Frontal cortex (tissue), 4 donors: ENCODE data around the gene FAM151B. TPM values are rescaled to one million over a fixed set of nuclear protein-coding genes. Genes with fewer than 3 reads are reported as not detected.
"Not testable (repeated sequence)": the region's sequence is repeated elsewhere in the genome, so short reads cannot be mapped to it uniquely, and the experiment has no call there.

Source experiments
- DNase-seq, 2 donors: peaks; one replicate each; pipeline ENCODE4 v3.0.0; 2012; ENCODE audit warnings: low spot score in 2 of 2
- FAIRE-seq: peaks from 2 replicates; lab custom pipeline; 2012; peaks lifted over from hg19 to GRCh38; lab: Jason Lieb, UNC
- total RNA-seq: library from RNA; depleted of rRNA; stranded (reverse); fragments of >200 nt; gene quantifications from one replicate; pipeline ENCODE4 v1.2.3, GENCODE V29; 2014
- donor health status: control.
- donor health status: control.
- donor health status: control.

The FAM151B gene
- total RNA-seq = 38.3 TPM

DNA sequence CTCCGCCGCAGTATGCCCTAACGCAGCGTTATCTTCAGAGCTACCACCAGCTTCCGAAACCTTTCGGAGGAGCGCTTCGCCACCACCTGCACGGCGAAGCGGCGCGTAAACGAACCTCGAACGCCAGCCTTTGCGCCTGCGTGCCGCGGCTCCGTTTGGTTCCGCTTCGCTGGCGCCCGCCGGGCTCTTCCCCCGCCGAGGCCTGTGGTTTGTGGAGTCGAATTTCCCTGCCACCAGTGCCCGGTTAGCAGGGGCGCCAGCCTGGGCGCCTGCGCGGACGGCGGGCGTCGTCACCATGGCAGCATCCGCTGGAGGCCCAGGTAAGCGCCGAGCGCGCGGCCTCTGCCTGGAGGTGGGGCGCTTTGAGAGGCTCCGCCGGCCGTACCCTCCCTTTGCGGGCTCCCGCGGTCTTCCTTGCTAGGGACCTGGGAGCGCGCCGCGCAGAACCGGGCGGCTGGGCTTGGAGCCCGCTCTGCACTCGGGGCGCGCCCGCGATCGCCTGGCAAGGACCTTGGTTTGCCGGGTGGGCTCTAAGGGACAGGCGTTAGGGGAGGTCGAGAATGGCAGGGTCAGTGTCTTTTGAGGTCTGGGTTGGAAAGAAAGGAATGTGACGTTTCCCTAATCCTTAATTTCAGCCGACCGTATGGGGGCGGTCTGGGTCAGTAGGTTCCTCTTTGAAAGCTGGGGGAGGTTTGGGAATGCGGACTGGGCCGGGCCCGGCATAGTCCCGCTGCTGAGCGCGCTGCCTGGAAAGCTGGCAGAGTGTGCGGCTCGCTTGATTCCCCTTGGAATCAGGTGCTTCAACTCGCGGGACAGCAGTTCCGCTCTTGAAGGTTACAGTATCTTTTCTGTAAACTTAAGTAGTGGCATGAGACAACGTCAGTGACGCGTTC is at the start of gene FAM151B:
Gene FAM151B, plus strand, starts transcription at position 272 of the 893 bp plus-strand sequence. Its CDS starts 24 bp downstream, at position 296.
- no peak for FAIRE-seq
- DNase-seq = peak; percentile 66 to 72

DNA sequence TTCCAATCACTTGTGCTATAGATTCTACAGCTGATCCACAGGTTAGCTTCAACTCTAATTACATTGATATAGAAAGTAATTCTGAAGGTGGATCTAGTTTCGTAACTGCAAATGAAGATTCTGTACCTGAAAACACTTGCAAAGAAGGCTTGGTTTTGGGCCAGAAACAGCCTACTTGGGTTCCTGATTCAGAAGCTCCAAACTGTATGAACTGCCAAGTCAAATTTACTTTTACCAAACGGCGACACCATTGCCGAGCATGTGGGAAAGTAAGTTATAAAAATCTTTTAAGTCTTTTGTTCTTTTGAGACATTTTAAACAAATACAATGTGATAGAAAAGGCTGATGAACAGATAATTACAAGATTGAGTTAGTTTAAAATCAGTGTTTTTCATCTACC is 49.2 kb upstream of the FAM151B start:
- DNase-seq = no peak
- FAIRE-seq = no peak

DNA sequence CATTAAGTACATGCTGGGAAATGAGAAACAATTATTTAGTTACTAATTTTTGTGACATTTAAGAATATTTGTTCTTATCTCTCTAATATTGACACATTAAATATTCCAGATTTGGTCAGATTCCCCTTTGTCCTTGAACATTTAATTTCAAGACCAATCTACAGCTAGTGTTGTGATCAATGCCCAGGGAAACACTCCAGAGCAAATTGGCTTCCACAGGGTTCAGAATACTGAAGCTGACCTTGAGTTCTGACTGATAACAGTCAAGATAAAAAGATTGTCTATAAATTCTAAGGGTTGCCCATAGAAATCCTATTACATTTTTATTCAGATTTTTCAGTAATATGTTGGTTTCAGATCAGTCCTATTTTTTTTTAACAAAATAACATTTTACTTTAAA is 48.7 kb upstream of the FAM151B start:
- DNase-seq (no peak), FAIRE-seq (no peak)

DNA sequence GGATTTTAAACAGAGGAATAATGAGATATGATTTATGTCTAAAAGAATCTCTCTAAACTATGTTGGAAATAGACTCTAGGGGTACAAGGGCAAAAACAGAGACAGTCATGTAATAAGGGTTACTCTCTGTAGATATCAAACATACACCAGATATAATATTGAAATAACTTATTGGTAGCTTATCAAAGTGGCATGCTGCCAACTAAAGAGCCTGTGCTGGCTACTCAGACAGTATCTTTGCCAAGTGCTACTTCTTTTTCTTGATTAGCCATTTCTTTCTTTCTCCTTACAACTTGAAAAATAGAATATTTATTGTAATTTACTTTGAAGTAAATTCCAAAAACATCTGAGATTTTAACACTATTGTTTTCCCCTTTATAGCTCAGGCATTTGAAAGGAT is 45.2 kb upstream of the FAM151B start:
- no peak for DNase-seq
- no peak for FAIRE-seq

GRCh38 chr5:80453366-80453765 is 34.5 kb upstream of the FAM151B start:
- DNase-seq (no peak), FAIRE-seq (no peak)

DNA sequence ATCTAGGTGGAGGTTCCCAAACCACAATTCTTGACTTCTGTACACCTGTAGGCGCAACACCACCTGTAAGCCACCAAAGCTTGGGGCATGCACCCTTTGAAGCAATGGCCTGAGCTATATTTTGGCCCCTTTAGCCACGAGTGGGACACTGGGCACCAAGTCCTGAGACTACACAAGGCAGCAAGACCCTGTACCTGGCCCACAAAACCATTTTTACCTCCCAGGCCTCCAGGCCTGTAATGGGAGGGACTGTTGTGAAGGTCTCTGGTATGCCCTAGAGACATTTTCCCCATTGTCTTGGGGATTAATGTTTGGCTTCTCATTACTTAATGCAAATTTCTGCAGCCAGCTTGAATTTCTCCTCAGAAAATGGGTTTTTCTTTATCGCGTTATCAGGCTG is 24.6 kb upstream of the FAM151B start:
- FAIRE-seq (no peak), DNase-seq (no peak)

- DNase-seq (no peak), FAIRE-seq (no peak)
Observed at GRCh38 chr5:80466669-80467485, 21.0 kb upstream of the FAM151B start.

GRCh38 chr5:80468131-80468530 is 19.8 kb upstream of the FAM151B start:
- no peak for FAIRE-seq
- no peak for DNase-seq

- FAIRE-seq, DNase-seq: not testable (repeated sequence)
Observed at GRCh38 chr5:80470631-80471030, 17.3 kb upstream of the FAM151B start.

- FAIRE-seq (no peak), DNase-seq (no peak)
Observed at GRCh38 chr5:80474929-80475328, 13.0 kb upstream of the FAM151B start.

DNA sequence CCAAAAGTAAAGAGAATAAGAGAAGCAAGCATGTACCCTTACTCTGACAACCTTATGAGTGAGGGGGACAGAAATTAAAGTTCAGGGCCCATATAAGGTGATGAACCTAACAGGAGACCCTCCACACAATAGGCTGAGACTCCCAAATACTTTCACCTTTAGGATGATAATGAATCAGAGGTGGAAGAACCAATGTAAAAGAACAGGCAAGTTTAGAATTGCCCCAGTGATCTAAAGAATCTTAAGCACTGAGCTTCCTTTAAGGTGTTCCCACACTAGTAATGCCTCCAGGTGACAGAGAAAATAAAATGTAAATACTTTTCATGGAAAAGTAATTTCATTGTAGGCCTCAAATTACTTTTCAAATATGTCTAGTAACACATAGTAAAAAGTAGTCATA is 8.2 kb upstream of the FAM151B start:
- FAIRE-seq = no peak

DNA sequence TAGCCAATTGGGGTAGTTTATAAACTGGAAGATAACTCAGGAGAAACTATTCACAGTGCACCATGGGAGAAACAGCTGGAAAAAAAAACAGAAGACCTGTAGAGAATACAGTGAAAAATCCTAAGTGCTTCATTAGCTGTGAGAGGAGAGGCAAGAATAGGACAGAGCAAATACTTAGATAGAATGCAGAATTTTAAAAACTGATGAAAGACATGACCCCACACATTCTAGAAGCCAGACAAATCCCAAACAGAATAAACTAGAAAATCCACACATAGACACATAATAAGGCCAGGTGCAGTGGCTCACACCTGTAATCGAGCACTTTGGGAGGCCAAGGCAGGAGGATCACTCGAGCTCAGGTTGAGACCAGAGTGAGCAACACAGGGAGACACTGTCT is 7.5 kb upstream of the FAM151B start:
- FAIRE-seq (no peak), DNase-seq (no peak)

More for the DNA sequence above, 8.2 kb upstream of the FAM151B start:
- no peak for DNase-seq

DNA sequence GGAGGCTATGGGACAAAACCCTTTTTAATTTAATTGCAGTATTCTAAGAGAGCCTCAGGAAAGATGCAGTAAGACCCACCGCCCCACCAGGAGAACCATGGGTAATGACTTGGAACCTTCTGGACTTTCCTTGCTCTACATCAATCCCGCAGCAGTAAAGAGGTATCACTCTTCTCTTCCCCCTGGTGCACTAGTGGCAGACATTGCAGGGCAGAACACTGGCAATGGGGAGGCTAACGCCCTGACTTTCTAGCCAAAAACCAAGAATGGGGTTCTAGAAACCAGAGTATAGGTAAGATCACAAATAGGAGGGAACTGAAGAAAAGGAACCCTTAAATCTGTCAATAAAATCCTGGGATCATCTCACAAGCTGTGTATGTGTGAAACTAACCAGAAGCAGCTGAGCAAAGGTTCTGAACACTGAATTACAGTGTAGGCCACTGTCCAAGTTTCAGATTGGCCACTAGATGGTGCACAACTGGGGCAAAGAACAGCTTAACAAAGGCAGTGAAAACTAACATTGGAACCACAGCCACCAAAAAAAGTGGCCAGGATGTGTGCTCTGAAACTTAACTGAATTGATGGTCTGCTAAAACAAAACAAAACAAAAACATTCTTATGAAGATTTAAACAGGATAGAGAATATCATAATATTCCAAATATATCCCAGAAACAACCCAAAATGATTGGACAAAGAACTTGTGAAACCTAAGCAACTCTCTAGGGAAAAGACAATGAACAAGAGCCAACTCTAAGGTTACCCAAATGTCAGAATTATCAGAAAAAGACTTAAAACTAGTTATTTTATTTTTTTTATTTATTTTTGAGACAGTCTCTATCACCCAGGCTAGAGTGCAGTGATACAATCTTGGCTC is 6.6 kb upstream of the FAM151B start:
- DNase-seq (no peak), FAIRE-seq (no peak)

DNA sequence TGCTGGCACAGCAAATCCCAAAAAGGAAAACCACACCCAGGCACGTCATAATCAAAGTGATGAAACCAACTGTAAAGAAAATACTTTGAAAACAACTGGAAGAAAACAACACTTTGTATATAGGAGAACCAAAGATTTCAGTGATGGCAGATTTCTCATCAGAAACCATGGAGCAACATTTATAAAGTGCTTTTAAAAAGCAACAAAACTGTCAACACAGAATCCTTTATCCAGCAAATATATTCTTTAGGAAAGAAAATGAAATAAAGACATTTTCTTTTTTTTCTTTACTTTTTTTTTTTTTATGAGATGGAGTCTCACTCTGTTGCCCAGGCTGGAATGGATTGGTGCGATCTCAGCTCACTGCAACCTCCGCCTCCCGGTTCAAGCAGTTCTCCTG is 5.3 kb upstream of the FAM151B start:
- FAIRE-seq (no peak), DNase-seq (no peak)

- no peak for DNase-seq
- FAIRE-seq = no peak
Observed at GRCh38 chr5:80483636-80484232, 4.2 kb upstream of the FAM151B start.

- FAIRE-seq (no peak), DNase-seq (no peak)
Observed at GRCh38 chr5:80487444-80487828, 464 bp upstream of the FAM151B start.

GRCh38 chr5:80491296-80491695 is 3.4 kb downstream of the FAM151B start:
- no peak for FAIRE-seq
- DNase-seq = no peak

- DNase-seq = no peak
- no peak for FAIRE-seq
Observed at GRCh38 chr5:80492741-80493140, 4.8 kb downstream of the FAM151B start.

GRCh38 chr5:80493443-80493842 is 5.5 kb downstream of the FAM151B start:
- FAIRE-seq, DNase-seq: not testable (repeated sequence)

GRCh38 chr5:80495891-80496290 is 8.0 kb downstream of the FAM151B start:
- no peak for FAIRE-seq
- no peak for DNase-seq
